ENCODE results near the gene MAGI2. TPM values are rescaled to one million over a fixed set of nuclear protein-coding genes. Genes with fewer than 3 reads are reported as not detected.
A peak's percentile ranks its signal among the peaks of the same experiment; 100 is the strongest.

MAGI2 gene
- total and polyA plus RNA-seq, 2 experiments from 2014 or later = 16.8 to 24.7 TPM

- no peak for TF ChIP-seq CTCF (IDR thresholded peaks at IDR 0.05; ENCODE audit: low read depth, low read length)
- Histone ChIP-seq H3K36me3 (no peaks in the 10 kb centered on the region), H3K4me3 (no peak overlapping the region), H3K27me3 (no peaks in the 10 kb centered on the region), H3K4me1 (ENCODE audit: low read depth) (peaks cover 10% of the 10 kb centered on the region), H3K27ac (no peak overlapping the region), H3K9me3 (ENCODE audit: low read depth) (no peaks in the 10 kb centered on the region)
- no peak for DNase-seq (ENCODE audit: low read depth in 1 of 2, low spot score in 1 of 2)
Measured at GRCh38 chr7:78047800-78048199, 1405.7 kb downstream of the MAGI2 start.

GRCh38 chr7:78043159-78043558 is 1410.3 kb downstream of the MAGI2 start:
- H3K27ac ChIP-seq = no peak overlapping the region
- no peaks in the 10 kb centered on the region for H3K9me3 ChIP-seq (ENCODE audit: low read depth)
- H3K4me3 ChIP-seq = no peak overlapping the region
- H3K36me3 ChIP-seq = no peaks in the 10 kb centered on the region
- no peak for TF ChIP-seq CTCF (IDR thresholded peaks at IDR 0.05; ENCODE audit: low read depth, low read length)
- H3K27me3 ChIP-seq = no peaks in the 10 kb centered on the region
- H3K4me1 ChIP-seq (ENCODE audit: low read depth) = peaks cover 2% of the 10 kb centered on the region
- no peak for DNase-seq (ENCODE audit: low read depth in 1 of 2, low spot score in 1 of 2)

GRCh38 chr7:78041423-78041822 is 1412.0 kb downstream of the MAGI2 start:
- no peak for TF ChIP-seq CTCF (IDR thresholded peaks at IDR 0.05; ENCODE audit: low read depth, low read length)

GRCh38 chr7:78039790-78040776 is 1413.4 kb downstream of the MAGI2 start:
- Histone ChIP-seq H3K9me3 (ENCODE audit: low read depth) (no peaks in the 10 kb centered on the region), H3K27me3 (no peaks in the 10 kb centered on the region), H3K4me3 (no peak overlapping the region), H3K36me3 (no peaks in the 10 kb centered on the region), H3K27ac (no peak overlapping the region), H3K4me1 (ENCODE audit: low read depth) (peaks cover 11% of the 10 kb centered on the region)
- DNase-seq (ENCODE audit: low read depth in 1 of 2, low spot score in 1 of 2) = peak in 1 of 2 donors; percentile 20
- peak; percentile 58 for TF ChIP-seq CTCF (IDR thresholded peaks at IDR 0.05; ENCODE audit: low read depth, low read length)

More at GRCh38 chr7:78041423-78041822, 1412.0 kb downstream of the MAGI2 start:
- Histone ChIP-seq H3K36me3 (no peaks in the 10 kb centered on the region), H3K9me3 (ENCODE audit: low read depth) (no peaks in the 10 kb centered on the region), H3K27me3 (no peaks in the 10 kb centered on the region), H3K4me3 (no peak overlapping the region), H3K4me1 (ENCODE audit: low read depth) (peaks cover 11% of the 10 kb centered on the region), H3K27ac (no peak overlapping the region)
- DNase-seq (ENCODE audit: low read depth in 1 of 2, low spot score in 1 of 2) = no peak

- H3K9me3 ChIP-seq (ENCODE audit: low read depth) = no peaks in the 10 kb centered on the region
- no peaks in the 10 kb centered on the region for H3K27me3 ChIP-seq
- H3K36me3 ChIP-seq = no peaks in the 10 kb centered on the region
- peaks cover 11% of the 10 kb centered on the region for H3K4me1 ChIP-seq (ENCODE audit: low read depth)
- DNase-seq (ENCODE audit: low read depth in 1 of 2, low spot score in 1 of 2) = no peak
- no peak for TF ChIP-seq CTCF (IDR thresholded peaks at IDR 0.05; ENCODE audit: low read depth, low read length)
- no peak overlapping the region for H3K27ac ChIP-seq
- H3K4me3 ChIP-seq = no peak overlapping the region
Measured at GRCh38 chr7:78038465-78039080, 1414.9 kb downstream of the MAGI2 start.

Data from cardiac muscle cell (in vitro differentiated cells and primary cell).